OCI-M2 (cell line): Measurements from ENCODE around the gene ZNF841.
"Not testable (repeated sequence)": the region's sequence is repeated elsewhere in the genome, so short reads cannot be mapped to it uniquely, and the experiment has no call there.

Source experiments
- DNase-seq: peaks from one replicate; lab custom pipeline; 2025; ENCODE audit not compliant: unreplicated experiment; lab: John Stamatoyannopoulos, UW

The ZNF841 gene

DNA sequence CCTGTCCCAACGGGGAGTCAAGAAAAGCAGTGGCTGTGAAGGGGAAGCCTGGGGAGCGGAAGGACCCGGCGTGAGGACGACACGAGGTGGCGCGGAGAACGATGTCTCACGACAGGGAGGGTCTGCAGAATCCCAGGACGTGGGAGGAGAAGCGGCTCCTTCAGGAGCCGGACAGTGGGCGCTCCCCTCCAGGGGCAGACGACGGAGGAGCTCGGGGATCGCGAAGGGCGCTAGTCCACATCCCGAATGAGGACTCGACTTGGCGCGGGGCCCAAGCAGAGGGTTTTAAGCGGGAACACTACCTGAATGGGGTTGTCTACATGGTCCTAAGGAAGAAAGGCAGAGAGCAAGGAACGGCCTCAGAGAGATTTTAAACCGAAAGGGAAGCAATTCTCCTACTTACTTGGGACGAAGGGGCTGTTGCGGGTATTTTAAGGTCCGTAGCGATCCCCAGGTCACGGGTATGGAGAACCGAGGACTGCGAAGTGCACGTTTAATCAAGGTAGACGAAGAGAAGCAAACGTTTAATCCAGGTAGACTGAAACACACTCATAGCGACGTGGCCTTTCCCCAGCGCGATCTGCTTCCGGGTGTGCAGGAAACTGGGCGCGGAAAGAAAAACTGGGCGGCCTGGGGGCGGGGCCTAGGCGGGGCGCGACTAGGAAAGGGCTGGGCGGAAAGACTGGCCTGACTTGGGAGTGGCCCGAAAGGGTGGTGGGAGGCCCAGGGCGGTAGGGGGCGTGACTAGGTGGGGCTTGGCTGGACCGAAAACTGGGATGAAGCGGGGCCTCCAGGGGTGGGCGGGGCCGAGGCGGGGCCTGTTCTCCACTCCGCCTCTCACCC is at the start of gene ZNF841:
Gene ZNF841 (minus strand): TSS at position 594 of the 843 bp plus-strand sequence. CDS start 10,964 bp downstream, outside the sequence.
- DNase-seq, result peak; percentile 51

DNA sequence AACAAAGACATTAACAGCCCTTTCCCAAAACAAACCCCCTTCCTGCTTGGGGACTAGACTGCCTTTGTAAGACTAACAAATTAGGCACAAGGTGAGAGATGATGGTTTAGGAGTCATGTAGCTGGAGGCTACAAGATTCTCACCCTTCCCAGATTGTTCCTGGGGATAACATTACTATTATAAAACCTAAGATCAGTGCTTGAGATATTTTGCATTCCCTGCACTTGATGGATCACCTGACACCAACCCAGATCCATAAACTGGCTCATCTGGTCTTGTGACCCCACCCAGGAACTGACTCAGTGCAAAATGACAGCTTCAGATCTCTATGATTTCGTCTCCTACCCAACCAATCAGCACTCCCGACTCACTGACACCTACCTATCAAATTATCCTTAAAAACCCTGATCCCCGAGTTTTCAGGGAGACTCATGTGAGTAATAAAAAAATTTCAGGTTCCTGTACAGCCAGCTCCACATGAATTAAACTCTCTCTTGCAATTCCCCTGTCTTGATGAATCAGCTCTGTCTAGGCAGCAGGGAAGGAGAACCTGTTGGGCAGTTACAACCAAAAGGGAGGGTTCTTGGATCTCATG is 46.5 kb upstream of the ZNF841 start:
- DNase-seq, result no peak

DNA sequence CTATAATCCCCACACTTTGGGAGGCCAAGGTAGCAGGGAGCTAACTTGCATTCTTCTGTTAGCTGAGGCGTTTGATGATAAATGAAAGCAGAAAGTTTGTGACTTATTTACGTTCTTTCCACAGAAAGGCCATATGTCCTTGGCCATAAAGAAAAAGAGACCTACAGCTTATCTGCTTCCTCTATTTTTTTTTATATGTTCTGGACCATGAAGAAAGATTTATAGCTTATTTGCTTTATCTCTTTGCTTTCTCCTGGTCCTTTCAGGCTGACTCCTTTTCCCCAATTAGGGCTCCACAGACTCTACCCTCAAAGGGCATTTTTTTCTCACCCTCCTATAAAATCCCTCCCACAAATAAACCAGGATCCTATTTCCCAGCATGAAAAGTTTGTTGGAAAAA is 45.6 kb upstream of the ZNF841 start:
- DNase-seq, result no peak

DNA sequence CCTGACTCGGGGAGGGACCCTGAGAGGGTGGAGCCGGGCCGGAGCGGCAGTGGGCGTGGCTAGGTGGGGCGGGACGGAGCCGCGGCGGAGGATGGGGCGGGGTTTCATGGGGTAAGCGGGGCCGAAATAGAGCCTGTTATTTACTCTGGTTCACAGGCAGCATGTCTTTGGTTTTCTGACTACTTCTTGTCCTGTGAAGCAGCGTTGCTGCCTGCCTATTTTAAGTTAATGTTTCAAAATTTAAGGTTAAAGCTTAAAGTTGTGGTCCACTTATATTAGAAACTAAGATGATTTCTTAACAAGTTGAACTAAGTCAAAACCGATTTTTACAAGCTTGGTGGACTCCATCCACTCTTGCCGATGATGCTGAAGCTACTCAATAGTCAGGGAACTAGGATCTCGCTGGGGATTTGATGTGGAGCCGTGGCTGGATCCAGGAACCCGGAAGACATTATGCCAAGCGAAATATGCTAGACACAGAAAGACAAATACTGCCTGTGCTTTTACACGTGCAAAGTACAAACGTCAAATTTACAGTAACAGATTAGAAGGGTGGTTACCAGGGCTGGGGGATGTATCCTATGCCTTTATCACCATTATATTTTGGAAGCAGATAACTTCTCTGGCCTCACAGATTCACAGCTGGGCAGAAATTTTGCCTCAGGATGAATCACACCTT is 44.6 kb upstream of the ZNF841 start:
- no peak for DNase-seq

DNA sequence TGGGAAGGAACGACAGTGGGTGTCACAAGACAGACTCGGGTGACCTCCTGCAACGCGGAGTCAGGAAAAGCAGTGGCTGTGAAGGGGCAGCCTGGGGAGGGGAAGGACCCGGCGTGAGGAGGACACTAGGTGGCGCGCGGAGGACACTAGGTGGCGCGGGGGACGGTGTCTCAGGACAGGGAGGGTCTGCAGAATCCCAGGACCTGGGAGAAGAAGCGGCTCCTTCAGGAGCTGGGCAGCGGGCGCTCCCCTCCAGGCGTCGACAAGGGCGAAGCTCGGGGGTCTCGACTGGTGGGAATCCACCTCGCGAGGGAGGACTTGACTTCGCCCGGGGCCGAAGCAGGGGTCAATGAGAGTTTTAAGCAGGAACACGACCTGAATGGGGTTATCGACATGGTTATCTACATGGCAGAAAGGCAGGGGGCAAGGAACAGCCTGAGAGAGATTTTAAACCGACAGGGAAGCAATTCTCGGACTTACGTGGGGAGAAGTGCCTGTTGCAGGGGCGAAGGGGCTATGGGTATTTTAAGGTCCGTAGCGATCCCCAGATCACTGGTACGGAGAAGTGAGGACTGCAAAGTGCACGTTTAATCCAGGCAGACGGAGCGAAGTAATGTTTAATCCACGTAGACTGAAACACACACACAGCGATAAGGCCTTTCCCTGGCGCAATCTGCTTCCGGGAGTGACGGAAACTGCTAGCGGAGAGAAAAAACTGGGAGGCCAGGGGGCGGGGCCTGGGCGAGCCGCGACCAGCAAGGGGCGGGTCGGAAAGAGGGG is 43.9 kb upstream of the ZNF841 start, which contains the start of gene ZNF616:
Gene ZNF616 (minus strand): TSS at position 687 of the 780 bp plus-strand sequence. CDS start 9,426 bp downstream, outside the sequence.
- DNase-seq, result peak; percentile 59

DNA sequence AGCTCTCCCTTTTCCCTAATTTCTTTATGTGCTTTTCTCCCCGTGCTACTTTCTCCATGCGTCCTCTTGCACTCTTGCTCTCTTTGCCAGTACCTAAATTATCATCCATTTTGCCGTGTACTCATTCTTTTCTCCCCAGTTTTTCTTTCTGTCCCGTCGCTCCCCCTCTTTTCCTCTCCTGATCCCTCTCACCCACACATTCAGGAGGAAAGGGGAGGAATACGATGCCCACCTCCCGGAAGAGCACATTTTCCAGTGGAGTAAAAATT is 43.4 kb upstream of the ZNF841 start:
- no peak for DNase-seq

DNA sequence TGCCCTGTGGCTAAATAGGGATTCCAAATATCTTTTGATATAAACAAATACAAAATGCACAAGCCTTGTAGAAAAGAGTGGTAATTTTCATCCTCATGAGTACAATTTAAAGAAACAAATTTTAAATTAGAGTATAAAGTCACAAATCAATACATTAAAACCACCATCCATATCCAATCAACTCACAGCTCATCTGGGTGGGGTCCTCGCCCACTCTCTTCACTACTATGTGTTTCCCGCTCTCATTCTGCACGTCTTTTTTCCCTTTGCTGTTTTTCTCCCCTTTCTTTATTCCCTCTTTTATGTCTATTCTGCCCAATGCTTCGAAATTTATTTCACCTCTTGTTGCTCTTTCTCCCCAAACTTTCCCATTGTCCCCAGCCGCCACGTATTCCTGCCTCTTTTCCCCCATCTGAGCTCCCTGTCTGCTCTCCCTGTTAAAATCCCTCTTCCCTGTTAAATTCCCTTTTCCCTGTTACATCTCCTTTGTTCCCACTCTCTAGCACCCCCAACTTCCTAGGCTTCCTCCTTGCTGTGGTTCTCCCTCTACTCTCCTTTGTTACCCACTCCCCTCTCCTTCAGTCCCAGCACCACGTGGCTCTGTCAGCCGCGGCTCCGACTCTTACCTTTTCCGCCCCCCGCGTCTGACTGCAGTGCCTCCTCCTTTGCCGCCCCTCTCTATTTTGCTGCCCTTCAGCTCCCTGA is 42.9 kb upstream of the ZNF841 start:
- no peak for DNase-seq

DNA sequence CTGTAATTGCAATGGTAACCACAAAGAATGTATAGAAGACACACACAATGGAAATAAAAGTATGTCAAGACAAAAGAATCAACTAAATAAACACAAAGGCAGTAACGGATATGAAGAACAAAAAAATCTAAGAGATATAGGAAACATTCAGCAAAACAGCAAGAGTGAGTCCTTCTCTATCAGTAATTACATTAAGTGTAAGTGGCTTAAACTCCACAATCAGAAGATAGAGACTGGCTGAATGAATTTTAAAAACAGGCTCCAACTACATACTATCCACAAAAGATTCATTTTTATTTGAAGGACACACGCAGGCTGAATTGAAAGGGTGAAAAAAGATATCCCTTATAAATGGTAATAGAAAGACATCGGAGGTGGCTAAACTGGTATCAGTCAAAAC is 24.7 kb upstream of the ZNF841 start:
- DNase-seq, result no peak

DNA sequence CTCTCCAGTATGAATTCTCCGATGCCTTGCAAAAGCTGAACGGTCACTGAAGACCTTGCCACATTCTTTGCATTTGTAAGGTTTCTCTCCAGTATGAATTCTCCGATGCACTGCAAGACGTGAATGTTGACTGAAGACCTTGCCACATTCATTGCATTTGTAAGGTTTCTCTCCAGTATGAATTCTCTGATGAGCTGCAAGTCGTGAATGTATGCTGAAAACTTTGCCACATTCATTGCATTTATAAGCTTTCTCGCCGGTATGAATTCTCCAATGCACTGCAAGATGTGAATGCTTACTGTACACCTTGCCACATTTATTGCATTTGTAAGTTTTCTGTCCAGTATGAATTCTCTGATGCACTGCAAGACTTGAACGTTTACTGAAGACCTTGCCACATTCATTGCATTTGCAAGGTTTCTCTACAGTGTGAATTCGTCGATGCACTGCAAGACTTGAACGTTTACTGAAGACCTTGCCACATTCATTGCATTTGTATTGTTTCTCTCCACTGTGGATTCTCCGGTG is 20.0 kb upstream of the ZNF841 start:
- no peak for DNase-seq

DNA sequence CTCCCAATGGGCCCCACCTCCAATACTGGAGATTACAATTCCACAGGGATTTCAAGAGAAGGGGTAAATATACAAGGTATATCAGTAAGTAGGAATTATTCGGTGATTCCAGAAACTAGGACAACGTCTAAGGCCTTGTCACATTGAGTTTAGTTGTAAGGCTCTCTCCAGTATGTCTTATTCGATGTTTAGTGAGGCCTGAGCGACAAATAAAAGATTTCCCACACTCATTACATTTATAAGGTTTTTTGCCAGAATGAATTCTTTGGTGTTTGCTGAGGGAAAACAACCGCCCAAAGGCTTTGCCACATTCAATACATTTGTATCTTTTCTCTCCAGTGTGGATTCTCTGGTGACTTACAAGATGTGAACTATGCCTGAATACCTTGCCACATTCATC is 19.1 kb upstream of the ZNF841 start:
- DNase-seq, result no peak

DNA sequence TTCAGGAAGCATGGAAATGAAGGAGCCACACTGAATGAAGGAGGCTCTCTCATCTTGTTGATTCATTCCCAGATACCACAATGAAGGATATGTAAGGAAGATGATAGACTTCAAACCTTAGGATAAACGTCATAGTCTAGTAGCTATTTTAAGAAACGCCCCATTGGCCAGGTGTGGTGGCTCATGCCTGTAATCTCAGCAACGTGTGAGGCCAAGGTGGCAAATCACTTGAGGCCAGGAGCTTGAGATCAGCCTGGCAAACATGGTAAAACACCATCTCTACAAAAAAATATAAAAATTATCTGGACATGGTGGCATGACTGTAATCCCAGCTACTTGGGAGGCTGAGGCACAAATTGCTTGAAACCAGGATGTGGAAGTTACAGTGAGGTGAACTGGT is 17.1 kb upstream of the ZNF841 start:
- no peak for DNase-seq

DNA sequence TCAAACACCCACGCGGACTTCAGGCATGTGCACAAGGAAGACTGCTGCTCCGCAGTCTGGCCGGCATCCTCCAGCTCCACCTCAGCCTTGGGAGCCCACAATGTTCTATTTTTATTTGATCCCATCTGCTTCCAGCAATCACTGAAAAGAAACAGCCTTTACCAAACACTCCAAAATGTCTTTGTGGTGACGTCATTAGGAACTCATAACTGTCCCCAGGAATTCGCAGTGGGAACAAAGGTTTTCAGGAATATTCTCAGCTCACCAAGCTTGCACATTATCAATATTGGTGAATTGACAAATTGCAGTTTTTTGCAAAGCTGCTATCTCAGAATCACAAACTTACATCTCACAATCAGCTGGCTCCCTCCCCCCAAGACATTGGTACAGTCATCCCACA is 15.2 kb upstream of the ZNF841 start:
- DNase-seq, result no peak

DNA sequence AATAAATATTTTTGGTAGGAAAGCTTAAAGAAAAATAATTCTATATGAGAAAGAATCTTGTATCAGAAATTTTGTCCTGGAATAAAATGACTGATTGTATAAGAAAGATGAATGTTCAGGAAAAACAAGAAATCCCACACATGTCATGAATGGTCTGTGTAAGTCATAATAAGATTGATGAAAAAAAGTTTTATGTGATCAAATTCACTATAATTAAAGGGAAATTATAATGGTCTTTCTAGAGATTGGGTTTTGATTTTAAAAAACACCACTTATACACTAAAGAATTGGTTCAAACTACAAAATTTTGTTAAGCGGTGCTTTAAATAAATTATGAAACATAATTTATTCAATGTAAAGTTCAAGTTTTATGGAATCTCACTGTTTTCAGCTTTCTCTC is 7.2 kb upstream of the ZNF841 start:
- DNase-seq, result no peak

DNA sequence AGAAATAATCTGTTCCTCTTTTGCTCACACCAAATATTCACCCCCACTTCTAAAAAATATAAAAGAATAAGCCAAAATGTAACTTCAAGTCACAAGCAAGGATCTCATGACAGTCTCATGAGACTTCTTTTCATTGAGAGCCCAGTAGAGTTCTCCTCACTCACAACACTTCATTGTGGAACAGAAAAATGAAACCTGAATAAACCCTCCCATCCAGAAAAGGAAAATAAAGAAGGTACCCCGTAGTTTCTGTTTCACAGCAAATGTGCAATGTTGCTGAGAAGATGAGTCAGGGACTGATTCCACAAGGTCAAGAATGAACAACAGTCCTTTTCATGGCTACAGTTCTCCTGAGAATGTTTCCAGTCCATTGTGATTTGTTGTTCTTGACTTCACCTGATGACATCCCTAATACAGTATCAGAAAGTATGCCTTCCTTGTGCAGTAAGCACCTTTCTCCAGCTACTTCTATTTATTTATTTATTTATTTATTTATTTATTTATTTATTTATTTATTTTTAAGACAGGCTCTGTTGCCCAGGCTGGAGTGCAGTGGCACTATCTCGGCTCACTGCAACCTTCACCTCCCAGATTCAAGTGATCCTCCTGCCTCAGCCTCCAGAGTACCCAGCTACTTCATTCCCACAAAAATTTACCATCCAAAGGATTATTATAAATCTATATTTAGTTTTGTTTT is 6.4 kb upstream of the ZNF841 start:
- no peak for DNase-seq

DNA sequence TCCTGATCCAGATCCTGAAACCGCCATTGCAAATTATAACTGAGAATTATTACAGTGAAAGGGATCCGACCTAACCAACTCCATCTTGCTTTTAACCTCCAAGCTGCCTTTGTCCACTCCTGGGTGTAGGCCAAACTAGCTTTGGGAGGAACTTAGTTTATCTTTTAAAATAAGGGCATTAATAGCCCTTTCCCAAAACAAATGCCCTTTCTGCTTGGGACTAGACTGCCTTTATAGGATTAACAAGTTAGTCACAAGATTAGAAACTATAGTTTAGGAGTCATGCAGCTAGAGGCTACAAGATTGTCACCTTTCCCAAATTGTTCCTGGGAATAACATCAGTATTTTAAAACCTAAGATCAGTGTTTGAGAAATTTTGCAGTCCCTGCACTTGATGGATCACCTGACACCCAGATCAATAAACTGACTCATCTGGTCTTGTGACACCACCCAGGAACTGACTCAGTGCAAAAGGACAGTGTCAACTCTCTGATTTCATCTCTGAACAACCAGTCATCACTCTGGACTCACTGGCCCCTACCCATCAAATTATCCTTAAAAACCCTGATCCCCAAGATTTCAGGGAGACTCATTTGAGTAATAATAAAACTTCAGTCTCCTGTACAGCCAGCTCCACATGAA is 4.1 kb upstream of the ZNF841 start:
- DNase-seq, result no peak

DNA sequence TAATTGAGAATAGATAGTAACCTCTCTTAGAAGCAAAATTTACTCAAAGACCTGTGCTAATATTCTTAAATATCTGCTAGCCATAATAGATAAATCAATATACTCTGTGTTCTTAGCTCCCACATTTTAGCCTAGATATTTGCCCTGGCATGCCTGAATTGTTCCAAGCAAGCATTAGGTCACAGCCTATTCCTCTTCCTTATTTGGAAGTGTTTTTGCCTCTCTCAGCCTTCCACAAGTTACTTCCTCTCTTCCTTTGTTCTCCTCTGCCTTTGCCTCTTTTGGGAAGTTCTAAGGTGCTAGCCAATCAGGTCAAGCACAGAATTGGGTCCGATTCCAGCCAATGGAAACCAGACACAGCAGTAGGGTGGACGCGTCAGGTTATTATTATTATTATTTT is 851 bp upstream of the ZNF841 start:
- DNase-seq, result not testable (repeated sequence)

DNA sequence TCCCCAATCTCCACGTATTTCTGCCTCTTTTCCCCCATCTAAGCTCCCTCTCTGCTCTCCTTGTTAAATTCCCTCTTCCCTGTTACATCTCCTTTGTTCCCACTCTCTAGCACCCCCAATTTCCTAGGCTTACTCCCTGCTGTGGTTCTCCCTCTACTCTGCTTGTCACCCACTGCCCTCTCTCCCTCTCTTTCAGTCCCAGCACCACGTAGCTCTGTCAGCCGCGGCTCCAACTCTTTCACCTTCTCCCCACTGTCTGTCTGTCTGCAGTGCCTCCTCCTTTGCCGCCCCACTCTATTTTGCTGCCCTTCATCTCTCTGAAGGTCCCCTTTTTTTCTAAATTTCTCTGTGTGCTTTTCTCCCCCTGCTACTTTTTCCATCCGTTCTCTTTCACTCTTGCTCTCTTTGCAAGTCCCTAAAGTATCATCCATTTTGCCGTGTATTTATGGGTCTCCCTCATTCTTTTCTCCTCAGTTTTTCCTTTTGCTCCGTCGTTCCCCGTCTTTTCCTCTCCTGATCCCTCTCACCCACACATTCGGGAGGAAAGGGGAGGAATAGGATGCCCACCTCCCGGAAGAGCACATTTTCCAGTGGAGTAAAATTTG is 937 bp downstream of the ZNF841 start:
- DNase-seq, result no peak

DNA sequence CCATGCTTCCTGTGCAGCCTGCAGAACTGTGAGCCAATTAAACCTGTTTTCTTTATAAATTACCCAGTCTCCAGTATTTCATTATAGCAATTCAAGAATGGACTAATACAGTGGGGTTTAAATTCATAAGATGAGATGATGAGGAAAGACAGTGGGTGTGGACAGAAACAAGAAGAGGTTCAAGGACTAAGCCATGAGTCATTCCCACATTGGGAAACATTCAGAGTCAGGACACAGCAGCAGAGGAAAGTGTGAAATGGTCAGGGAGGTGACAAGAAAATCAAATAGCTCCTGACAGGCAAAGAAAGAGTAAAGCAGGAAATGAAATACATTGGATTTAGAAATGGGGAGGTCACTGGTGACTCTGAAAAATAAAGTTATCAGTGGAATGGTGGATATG is 9.1 kb downstream of the ZNF841 start:
- DNase-seq, result no peak

DNA sequence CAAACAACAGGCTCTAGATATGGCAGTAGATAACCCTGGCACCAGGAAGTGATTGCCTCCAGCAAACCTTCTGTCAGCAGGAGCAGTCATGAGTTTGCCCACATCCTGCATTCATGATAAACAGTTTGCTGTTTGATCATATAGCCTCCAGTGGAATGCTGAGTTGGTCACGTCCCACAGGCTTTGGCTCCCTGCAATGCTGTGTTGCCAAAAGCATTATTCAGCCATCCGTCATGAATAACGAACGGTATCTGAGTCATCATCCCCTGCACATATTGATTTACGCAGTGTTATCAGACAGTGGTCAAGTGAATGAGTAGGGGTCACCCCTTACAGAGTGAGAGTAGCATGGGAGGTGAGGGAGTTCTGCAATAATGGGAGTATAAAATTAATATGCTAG is 25.1 kb downstream of the ZNF841 start:
- no peak for DNase-seq
